SJCRH30 (cell line): ENCODE data around the gene NACC1. TPM values are rescaled to one million over a fixed set of nuclear protein-coding genes. Genes with fewer than 3 reads are reported as not detected.

Experiments used
- DNase-seq, 2 experiments: peaks; one replicate each; pipeline ENCODE4 v3.0.0-alpha.2; 2015 to 2020
- H3K27ac ChIP-seq: fragments of 250-450 bp; sonication (Bioruptor Pico); 2 replicates; pipeline ENCODE4 v1.5.1; 2020; ENCODE audit warnings: mild to moderate bottlenecking, moderate library complexity
- H3K27me3 ChIP-seq: fragments of 250-450 bp; sonication (Bioruptor Pico); 2 replicates; pipeline ENCODE4 v1.5.1; 2020; ENCODE audit warnings: mild to moderate bottlenecking, moderate library complexity
- H3K36me3 ChIP-seq: fragments of 250-450 bp; sonication (Bioruptor Pico); 2 replicates; pipeline ENCODE4 v1.5.1; 2020; ENCODE audit warnings: mild to moderate bottlenecking, moderate library complexity
- H3K4me1 ChIP-seq: fragments of 250-450 bp; sonication (Bioruptor Pico); 2 replicates; pipeline ENCODE4 v1.5.1; 2020; ENCODE audit warnings: mild to moderate bottlenecking, moderate library complexity
- H3K4me3 ChIP-seq: fragments of 250-450 bp; sonication (Bioruptor Pico); 2 replicates; pipeline ENCODE4 v1.5.1; 2020; ENCODE audit warnings: mild to moderate bottlenecking, moderate library complexity
- H3K9me3 ChIP-seq: fragments of 250-450 bp; sonication (Bioruptor Pico); replicated peaks from 2 replicates; pipeline ENCODE4 v1.5.1; 2020; ENCODE audit warnings: mild to moderate bottlenecking, moderate library complexity
- total RNA-seq: library from RNA; depleted of rRNA; stranded (reverse); fragments of >200 nt; shearing (Covaris generic); gene quantifications from 2 replicates; pipeline ENCODE4 v1.2.3, GENCODE V29; 2014

The NACC1 gene
- total RNA-seq, 1 experiment from 2014 or later, result 103 TPM

GRCh38 chr19:13082192-13083007 is 35.7 kb upstream of the NACC1 start:
- DNase-seq, result peak; percentile 58 to 64
- no peak overlapping the region for H3K27ac ChIP-seq
- H3K36me3 ChIP-seq, result peaks cover 6% of the 10 kb centered on the region

GRCh38 chr19:13083008-13083404 is 35.1 kb upstream of the NACC1 start:
- no peak for DNase-seq
- peaks cover 6% of the 10 kb centered on the region; the same call in 1 of the 2 replicates for H3K36me3 ChIP-seq

More at GRCh38 chr19:13082192-13083007, 35.7 kb upstream of the NACC1 start:
- H3K9me3 ChIP-seq, result no peaks in the 10 kb centered on the region
- H3K27me3 ChIP-seq, result no peaks in the 10 kb centered on the region
- H3K4me3 ChIP-seq, result no peak overlapping the region
- H3K4me1 ChIP-seq, result peaks cover 26% of the 10 kb centered on the region

GRCh38 chr19:13083627-13084026 is 34.4 kb upstream of the NACC1 start:
- H3K27me3 ChIP-seq, result no peaks in the 10 kb centered on the region
- H3K27ac ChIP-seq, result no peak overlapping the region
- H3K9me3 ChIP-seq, result no peaks in the 10 kb centered on the region
- H3K36me3 ChIP-seq, result peaks cover 6% of the 10 kb centered on the region; the same call in 1 of the 2 replicates
- no peak overlapping the region for H3K4me3 ChIP-seq
- no peak for DNase-seq
- H3K4me1 ChIP-seq, result peaks cover 14% of the 10 kb centered on the region

More at GRCh38 chr19:13083008-13083404, 35.1 kb upstream of the NACC1 start:
- no peak overlapping the region for H3K4me3 ChIP-seq
- H3K27ac ChIP-seq, result no peak overlapping the region
- peaks cover 20% of the 10 kb centered on the region for H3K4me1 ChIP-seq
- H3K27me3 ChIP-seq, result no peaks in the 10 kb centered on the region
- no peaks in the 10 kb centered on the region for H3K9me3 ChIP-seq

GRCh38 chr19:13085666-13086065 is 32.4 kb upstream of the NACC1 start:
- H3K9me3 ChIP-seq, result no peaks in the 10 kb centered on the region
- no peaks in the 10 kb centered on the region for H3K27me3 ChIP-seq
- H3K4me3 ChIP-seq, result no peak overlapping the region
- H3K4me1 ChIP-seq, result no peaks in the 10 kb centered on the region; the same call in 1 of the 2 replicates
- DNase-seq, result no peak
- no peak overlapping the region for H3K27ac ChIP-seq
- 0 out of 2 replicates have a peak, but pooled peaks cover 6% of the 10 kb centered on the region for H3K36me3 ChIP-seq

- no peak for DNase-seq
- Histone ChIP-seq H3K27ac (no peak overlapping the region), H3K27me3 (no peaks in the 10 kb centered on the region), H3K4me1 (peaks cover 4% of the 10 kb centered on the region), H3K4me3 (no peak overlapping the region), H3K9me3 (no peaks in the 10 kb centered on the region), H3K36me3 (0 out of 2 replicates have a peak, but pooled peaks cover 6% of the 10 kb centered on the region)
Observed at GRCh38 chr19:13086341-13086740, 31.7 kb upstream of the NACC1 start.

GRCh38 chr19:13087295-13087694 is 30.8 kb upstream of the NACC1 start:
- 0 out of 2 replicates have a peak, but pooled peaks cover 6% of the 10 kb centered on the region for H3K36me3 ChIP-seq

GRCh38 chr19:13087795-13088537 is 30.1 kb upstream of the NACC1 start:
- DNase-seq, result no peak
- no peaks in the 10 kb centered on the region for H3K27me3 ChIP-seq
- no peak overlapping the region for H3K27ac ChIP-seq
- peaks cover 9% of the 10 kb centered on the region for H3K4me1 ChIP-seq
- no peaks in the 10 kb centered on the region for H3K9me3 ChIP-seq
- 0 out of 2 replicates have a peak, but pooled peaks cover 6% of the 10 kb centered on the region for H3K36me3 ChIP-seq
- H3K4me3 ChIP-seq, result no peak overlapping the region

More at GRCh38 chr19:13087295-13087694, 30.8 kb upstream of the NACC1 start:
- H3K9me3 ChIP-seq, result no peaks in the 10 kb centered on the region
- no peak overlapping the region for H3K27ac ChIP-seq
- DNase-seq, result no peak
- no peaks in the 10 kb centered on the region for H3K27me3 ChIP-seq
- peaks cover 9% of the 10 kb centered on the region for H3K4me1 ChIP-seq
- no peak overlapping the region for H3K4me3 ChIP-seq

- no peak overlapping the region for H3K4me3 ChIP-seq
- 0 out of 2 replicates have a peak, but pooled peaks cover 2% of the 10 kb centered on the region for H3K36me3 ChIP-seq
- no peak for DNase-seq
- H3K27me3 ChIP-seq, result no peaks in the 10 kb centered on the region
- no peak overlapping the region for H3K27ac ChIP-seq
- H3K9me3 ChIP-seq, result no peaks in the 10 kb centered on the region
- H3K4me1 ChIP-seq, result peaks cover 14% of the 10 kb centered on the region
Observed at GRCh38 chr19:13089139-13089856, 28.8 kb upstream of the NACC1 start.

- Histone ChIP-seq H3K36me3 (peaks cover 3% of the 10 kb centered on the region; the same call in 1 of the 2 replicates), H3K27ac (no peak overlapping the region), H3K4me1 (peaks cover 14% of the 10 kb centered on the region), H3K27me3 (no peaks in the 10 kb centered on the region), H3K4me3 (no peak overlapping the region), H3K9me3 (no peaks in the 10 kb centered on the region)
- DNase-seq, result no peak
Observed at GRCh38 chr19:13089857-13090507, 28.1 kb upstream of the NACC1 start.

- no peak for DNase-seq
- H3K27me3 ChIP-seq, result no peaks in the 10 kb centered on the region
- H3K9me3 ChIP-seq, result no peaks in the 10 kb centered on the region
- H3K27ac ChIP-seq, result no peak overlapping the region
- H3K4me1 ChIP-seq, result peaks cover 14% of the 10 kb centered on the region
- H3K4me3 ChIP-seq, result no peak overlapping the region
- H3K36me3 ChIP-seq, result peaks cover 3% of the 10 kb centered on the region; the same call in 1 of the 2 replicates
Observed at GRCh38 chr19:13090511-13091231, 27.4 kb upstream of the NACC1 start.

- no peak for DNase-seq
Observed at GRCh38 chr19:13091400-13092157, 26.5 kb upstream of the NACC1 start.

GRCh38 chr19:13092158-13092543 is 25.9 kb upstream of the NACC1 start:
- no peaks in the 10 kb centered on the region for H3K27me3 ChIP-seq
- no peak for DNase-seq
- no peaks in the 10 kb centered on the region for H3K9me3 ChIP-seq
- no peak overlapping the region for H3K4me3 ChIP-seq
- peaks cover 14% of the 10 kb centered on the region for H3K4me1 ChIP-seq
- peaks cover 3% of the 10 kb centered on the region; the same call in 1 of the 2 replicates for H3K36me3 ChIP-seq
- no peak overlapping the region for H3K27ac ChIP-seq

More at GRCh38 chr19:13091400-13092157, 26.5 kb upstream of the NACC1 start:
- peaks cover 3% of the 10 kb centered on the region; the same call in 1 of the 2 replicates for H3K36me3 ChIP-seq
- H3K4me1 ChIP-seq, result peaks cover 14% of the 10 kb centered on the region
- H3K4me3 ChIP-seq, result no peak overlapping the region
- H3K9me3 ChIP-seq, result no peaks in the 10 kb centered on the region
- no peaks in the 10 kb centered on the region for H3K27me3 ChIP-seq
- H3K27ac ChIP-seq, result no peak overlapping the region
